Activated CD8-positive, alpha-beta T cell treated with anti-CD3 and anti-CD28 coated beads for 36 hours (primary cell): ENCODE data around the gene SMOC2. TPM values are rescaled to one million over a fixed set of nuclear protein-coding genes. Genes with fewer than 3 reads are reported as not detected.

Experiments used
- ATAC-seq: fragments of 200-7000 bp; cut with Tn5 transposase; one replicate; pipeline ENCODE4 v1.10.0; 2021; ENCODE audit warnings: mild to moderate bottlenecking, moderate library complexity
- CTCF ChIA-PET: fragments of 350-600 bp; sonication (Branson Sonifier 250); formaldehyde crosslinking; loops from one replicate; lab custom pipeline; 2021; ENCODE audit warnings: antibody characterized with exemption; lab: Charles Lee
- POLR2A ChIA-PET: fragments of 350-600 bp; sonication (Branson Sonifier 250); formaldehyde crosslinking; loops from one replicate; lab custom pipeline; 2021; ENCODE audit warnings: antibody characterized with exemption; lab: Charles Lee
- DNase-seq: peaks from one replicate; pipeline ENCODE4 v3.0.0-alpha.2; 2020
- H3K27ac Mint-ChIP-seq: one replicate; pipeline ENCODE4 v1.8.0; 2021; ENCODE audit warnings: mild to moderate bottlenecking, mixed read lengths
- H3K27me3 Mint-ChIP-seq: one replicate; pipeline ENCODE4 v1.8.0; 2021; ENCODE audit warnings: mixed read lengths
- H3K36me3 Mint-ChIP-seq: one replicate; pipeline ENCODE4 v1.8.0; 2021; ENCODE audit warnings: low read depth, mixed read lengths
- H3K4me1 Mint-ChIP-seq: one replicate; pipeline ENCODE4 v1.8.0; 2021; ENCODE audit warnings: low read depth, mixed read lengths
- H3K4me3 Mint-ChIP-seq: one replicate; pipeline ENCODE4 v1.8.0; 2021; ENCODE audit warnings: mild to moderate bottlenecking, moderate library complexity, mixed read lengths
- H3K9me3 Mint-ChIP-seq: one replicate; pipeline ENCODE4 v1.8.0; 2021; ENCODE audit warnings: mixed read lengths
- intact Hi-C: fragments of 100-400 bp; cut with micrococcal nuclease; formaldehyde crosslinking; loops from one replicate; pipeline ENCODE4 v1.10.0; 2022
- total RNA-seq, 2 experiments: library from RNA; stranded (reverse); gene quantifications; one replicate each; pipeline ENCODE4 v1.2.3, GENCODE V29; 2021
- TF ChIP-seq, protein P1 (sequence below): fragments of 200-600 bp; IDR thresholded peaks from one replicate; pipeline ENCODE4 v1.8.0; 2022; ENCODE audit warnings: antibody characterized with exemption, mild to moderate bottlenecking

The SMOC2 gene
- total RNA-seq, 2 experiments from 2014 or later = not detected

DNA sequence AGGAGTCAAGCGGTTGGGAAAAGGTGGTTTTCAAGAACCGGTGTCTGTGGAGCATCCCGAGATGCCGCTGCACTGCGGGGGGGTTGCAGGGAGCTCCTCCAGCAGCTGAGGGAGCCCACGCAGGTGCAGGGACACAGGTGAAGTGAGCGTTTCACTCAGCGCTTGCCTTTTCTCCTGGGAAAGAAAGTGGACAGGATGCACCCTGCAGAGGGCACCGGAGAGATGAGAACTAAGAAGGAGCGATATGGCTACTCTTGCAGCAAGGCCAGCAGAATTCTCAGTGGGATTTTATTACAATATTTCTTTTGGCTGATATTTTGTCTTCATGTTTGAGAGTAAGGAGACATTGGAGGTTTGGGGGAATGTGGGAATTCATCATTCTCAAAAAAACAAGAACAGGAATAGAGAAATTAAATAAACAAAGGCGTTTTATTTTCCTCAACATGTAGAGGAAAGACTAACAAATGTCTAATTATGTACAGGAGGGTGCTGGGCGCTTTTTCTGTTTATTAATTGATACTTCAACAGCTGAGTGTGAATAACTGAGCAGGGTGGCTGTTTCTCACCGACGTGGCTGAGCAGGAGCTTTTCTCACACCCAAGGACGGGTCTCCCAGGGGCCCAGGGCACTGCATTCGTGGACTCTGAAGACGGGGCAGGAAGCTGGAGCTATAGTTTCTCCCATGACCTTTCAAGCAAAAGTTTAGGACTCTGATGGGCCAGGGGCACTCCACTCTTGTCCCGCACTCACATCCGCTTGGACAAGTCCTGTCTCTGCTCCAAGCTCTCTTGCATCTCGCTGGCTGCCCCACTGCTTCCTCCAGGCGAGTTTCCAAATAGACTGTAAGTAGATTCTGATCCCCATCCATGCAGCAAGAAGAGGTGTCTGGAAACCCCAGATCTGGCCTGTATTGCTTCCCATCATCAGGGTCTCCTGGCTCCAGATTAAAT lies 176.1 kb downstream of the SMOC2 start:
- Mint-ChIP-seq H3K4me3 (no peak overlapping the region), H3K27me3 (peaks cover 3% of the 10 kb centered on the region), H3K27ac (no peak overlapping the region), H3K4me1 (peaks cover 6% of the 10 kb centered on the region), H3K9me3 (peaks cover 14% of the 10 kb centered on the region), H3K36me3 (peaks cover 4% of the 10 kb centered on the region)
- TF ChIP-seq, protein P1, sequence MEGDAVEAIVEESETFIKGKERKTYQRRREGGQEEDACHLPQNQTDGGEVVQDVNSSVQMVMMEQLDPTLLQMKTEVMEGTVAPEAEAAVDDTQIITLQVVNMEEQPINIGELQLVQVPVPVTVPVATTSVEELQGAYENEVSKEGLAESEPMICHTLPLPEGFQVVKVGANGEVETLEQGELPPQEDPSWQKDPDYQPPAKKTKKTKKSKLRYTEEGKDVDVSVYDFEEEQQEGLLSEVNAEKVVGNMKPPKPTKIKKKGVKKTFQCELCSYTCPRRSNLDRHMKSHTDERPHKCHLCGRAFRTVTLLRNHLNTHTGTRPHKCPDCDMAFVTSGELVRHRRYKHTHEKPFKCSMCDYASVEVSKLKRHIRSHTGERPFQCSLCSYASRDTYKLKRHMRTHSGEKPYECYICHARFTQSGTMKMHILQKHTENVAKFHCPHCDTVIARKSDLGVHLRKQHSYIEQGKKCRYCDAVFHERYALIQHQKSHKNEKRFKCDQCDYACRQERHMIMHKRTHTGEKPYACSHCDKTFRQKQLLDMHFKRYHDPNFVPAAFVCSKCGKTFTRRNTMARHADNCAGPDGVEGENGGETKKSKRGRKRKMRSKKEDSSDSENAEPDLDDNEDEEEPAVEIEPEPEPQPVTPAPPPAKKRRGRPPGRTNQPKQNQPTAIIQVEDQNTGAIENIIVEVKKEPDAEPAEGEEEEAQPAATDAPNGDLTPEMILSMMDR = no peak
- no peak for ATAC-seq
- no peak for DNase-seq
- CTCF ChIA-PET = interaction anchor here (1.0 kb wide), 1 partner anchor 15 kb away, joined by 3 read pairs; no protein-coding TSS in a partner anchor
- POLR2A ChIA-PET = no interaction called here
- intact Hi-C loops = no loop called here

- CTCF ChIA-PET = no interaction called here
Observed at GRCh38 chr6:168618546-168619315, 177.7 kb downstream of the SMOC2 start.

DNA sequence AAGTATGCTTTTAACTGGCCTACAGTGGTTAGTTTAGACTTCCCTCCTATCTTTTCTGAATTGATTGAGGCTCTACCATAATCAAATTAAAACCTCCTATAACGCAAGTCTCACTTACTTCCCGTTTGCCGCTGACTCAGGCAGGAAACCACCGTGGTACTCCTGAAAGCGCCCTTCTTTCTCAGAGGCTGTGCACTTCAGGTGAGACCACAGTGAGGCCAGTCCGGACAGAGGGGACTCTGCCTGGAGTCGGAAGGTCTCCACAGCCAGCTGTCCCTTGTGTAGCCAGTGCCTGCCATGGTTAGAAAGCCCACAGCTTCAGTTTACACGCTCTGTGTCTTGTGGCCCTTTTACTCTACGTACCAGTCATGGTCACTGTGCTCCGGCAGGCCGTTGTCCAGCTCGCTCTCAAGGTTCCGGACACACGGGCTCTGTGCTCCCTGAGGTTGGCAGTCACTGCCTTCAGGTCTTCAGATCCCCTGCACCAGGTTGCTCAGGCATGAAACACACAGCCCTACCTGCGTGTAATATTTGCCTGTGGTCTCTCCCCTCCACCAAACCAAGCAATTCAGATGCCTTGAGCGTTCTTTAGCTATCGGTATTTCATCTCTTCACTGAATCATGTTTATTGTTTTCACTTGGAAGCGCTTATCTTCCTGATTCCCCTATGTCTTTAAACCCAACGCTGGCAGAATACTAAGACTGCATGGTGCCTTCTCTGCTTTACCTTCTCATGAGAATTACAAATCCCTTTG lies 178.8 kb downstream of the SMOC2 start:
- ATAC-seq = peak; percentile 64
- Mint-ChIP-seq H3K27ac (no peak overlapping the region), H3K4me1 (peaks cover 6% of the 10 kb centered on the region), H3K9me3 (peaks cover 12% of the 10 kb centered on the region), H3K36me3 (peaks cover 4% of the 10 kb centered on the region), H3K4me3 (no peak overlapping the region), H3K27me3 (peaks cover 3% of the 10 kb centered on the region)
- intact Hi-C loops = no loop called here
- TF ChIP-seq, protein P1 = no peak
- peak; percentile 39 for DNase-seq
- ChIA-PET POLR2A (no interaction called here), CTCF (no interaction called here)

More at GRCh38 chr6:168618546-168619315, 177.7 kb downstream of the SMOC2 start:
- Mint-ChIP-seq H3K27me3 (peaks cover 3% of the 10 kb centered on the region), H3K36me3 (peaks cover 4% of the 10 kb centered on the region), H3K4me1 (peaks cover 6% of the 10 kb centered on the region), H3K27ac (no peak overlapping the region), H3K9me3 (peaks cover 12% of the 10 kb centered on the region), H3K4me3 (no peak overlapping the region)
- POLR2A ChIA-PET = no interaction called here
- intact Hi-C loops = no loop called here
- ATAC-seq (no peak), DNase-seq (no peak)
- TF ChIP-seq, protein P1 = no peak

GRCh38 chr6:168620578-168620977 lies 179.6 kb downstream of the SMOC2 start:
- Mint-ChIP-seq H3K4me3 (no peak overlapping the region), H3K4me1 (peaks cover 6% of the 10 kb centered on the region), H3K36me3 (peaks cover 4% of the 10 kb centered on the region), H3K9me3 (peaks cover 8% of the 10 kb centered on the region), H3K27me3 (peaks cover 3% of the 10 kb centered on the region), H3K27ac (no peak overlapping the region)
- CTCF ChIA-PET = no interaction called here
- intact Hi-C loops = no loop called here
- POLR2A ChIA-PET = no interaction called here
- TF ChIP-seq, protein P1 = no peak
- no peak for DNase-seq
- ATAC-seq = no peak
